Cerebellar nuclear complex (tissue), 1 donor: Measurements from ENCODE around the gene OPN1MW2.
"Not testable (repeated sequence)": the region's sequence is repeated elsewhere in the genome, so short reads cannot be mapped to it uniquely, and the experiment has no call there.

Experiments used
- DNase-seq, 2 experiments: peaks; one replicate each; lab custom pipeline; 2025; lab: John Stamatoyannopoulos, UW

The OPN1MW2 gene

GRCh38 chrX:154269245-154269644, 49.7 kb downstream of the OPN1MW2 start:
- DNase-seq: not testable (repeated sequence)
